IPS DF 4.7 (cell line): ENCODE data around the gene ERLEC1.
"Not testable (repeated sequence)": the region's sequence is repeated elsewhere in the genome, so short reads cannot be mapped to it uniquely, and the experiment has no call there.

Experiments
- DNase-seq: peaks from one replicate; pipeline ENCODE4 v3.0.0-alpha.2; 2013; ENCODE audit warnings: low spot score; ENCODE audit errors: extremely low read depth

ERLEC1 gene

GRCh38 chr2:53786705-53787613 lies at the start of gene ERLEC1, which contains the start of gene ASB3:
Gene ERLEC1, plus strand, starts transcription at chr2:53787044. Its CDS starts 167 bp downstream, at chr2:53787211.
Gene ASB3, minus strand, starts transcription at chr2:53786953. Its CDS starts 21,381 bp downstream, at chr2:53765572.
- DNase-seq, result peak; percentile 46

DNA sequence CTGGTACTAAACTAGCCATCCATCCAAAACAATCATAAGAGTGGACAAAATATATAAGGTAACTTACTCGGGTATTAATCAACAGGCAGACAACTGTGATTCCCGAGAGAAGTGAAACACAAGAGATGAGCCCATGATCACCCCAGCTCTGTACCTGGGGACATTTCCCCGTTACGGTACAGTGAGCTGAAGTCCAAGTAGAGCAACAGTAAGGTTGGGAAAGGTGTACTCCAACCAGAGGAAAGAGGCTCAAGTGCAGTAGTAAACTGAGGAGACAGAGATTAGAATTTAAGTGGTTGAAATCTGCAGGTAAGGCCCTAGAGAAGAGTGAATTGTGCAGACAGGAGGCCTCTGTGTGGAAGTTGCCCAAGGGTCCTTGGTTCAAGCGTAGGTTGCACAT lies 49.8 kb upstream of the ERLEC1 start:
- no peak for DNase-seq

GRCh38 chr2:53739032-53739431 lies 47.8 kb upstream of the ERLEC1 start:
- DNase-seq, result no peak

- no peak for DNase-seq
Measured at GRCh38 chr2:53740170-53740569, 46.7 kb upstream of the ERLEC1 start.

DNA sequence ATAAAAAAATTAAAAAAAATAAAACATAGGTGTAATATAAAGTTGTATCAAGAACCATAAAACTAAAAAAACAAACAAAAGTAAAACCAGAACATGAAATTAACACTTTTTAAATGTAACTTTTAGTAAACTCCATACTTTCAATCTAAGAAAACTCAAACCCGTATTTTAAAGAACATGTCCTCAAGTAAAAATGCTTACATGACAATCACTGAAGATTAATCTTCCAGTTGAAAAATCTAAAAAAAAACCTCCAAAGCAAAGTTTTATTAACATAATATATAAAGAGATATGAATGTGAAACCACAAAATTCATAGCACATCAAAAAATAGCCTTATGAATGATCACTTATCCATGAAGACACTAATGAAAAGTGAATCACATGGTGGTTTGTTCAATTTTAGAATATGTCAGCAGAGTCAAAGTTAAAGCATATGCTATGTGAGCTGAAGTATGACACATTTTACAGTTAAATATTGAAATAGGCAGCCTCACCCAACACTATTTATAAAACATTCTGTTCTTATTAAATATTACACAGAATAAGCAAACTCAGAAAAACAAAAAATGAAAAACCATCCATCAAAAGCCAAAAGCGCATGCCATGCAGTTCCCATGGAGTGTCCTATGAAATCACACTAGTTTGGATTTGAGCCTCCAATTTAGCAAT lies 42.3 kb upstream of the ERLEC1 start:
- no peak for DNase-seq

GRCh38 chr2:53750041-53750768 lies 36.6 kb upstream of the ERLEC1 start:
- DNase-seq, result no peak

GRCh38 chr2:53751728-53752127 lies 35.1 kb upstream of the ERLEC1 start:
- no peak for DNase-seq

DNA sequence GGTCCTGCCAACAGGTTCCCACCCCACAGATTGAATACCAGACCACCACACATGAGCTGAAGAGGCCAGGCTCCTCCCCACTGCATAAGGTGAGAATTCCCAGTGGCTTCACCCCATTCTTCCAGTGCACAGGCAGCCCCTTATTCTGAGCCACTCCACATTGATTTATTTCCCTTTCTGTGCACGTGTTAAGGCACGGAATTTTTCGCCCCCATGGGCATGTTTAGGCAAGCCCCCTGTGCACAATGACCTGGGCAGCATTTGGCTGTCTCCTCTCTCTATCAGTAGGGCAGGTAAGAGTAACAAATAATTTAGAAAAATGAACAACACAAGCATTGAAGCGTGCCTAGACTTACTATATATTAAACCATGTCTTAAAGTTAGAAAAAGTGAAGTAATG lies 34.5 kb upstream of the ERLEC1 start:
- DNase-seq, result no peak

DNA sequence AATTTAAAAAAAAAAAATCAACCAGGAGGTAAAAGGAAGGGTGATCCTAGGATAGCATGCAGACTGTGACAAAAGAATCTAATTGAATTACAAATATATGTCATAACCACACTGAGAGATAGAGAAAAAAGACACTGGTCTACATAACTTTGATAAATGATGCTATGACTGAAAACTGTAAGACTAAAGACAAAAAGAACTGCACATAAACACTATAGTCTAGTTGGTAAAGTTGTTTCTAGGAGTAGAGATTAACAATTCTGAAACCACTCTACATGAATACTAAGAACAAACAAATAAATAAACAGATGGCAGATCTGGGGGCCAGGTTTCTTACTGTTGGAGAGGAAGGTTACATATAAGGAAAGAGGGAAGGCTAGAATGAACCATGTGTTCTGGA lies 33.8 kb upstream of the ERLEC1 start:
- no peak for DNase-seq

GRCh38 chr2:53755121-53755520 lies 31.7 kb upstream of the ERLEC1 start:
- no peak for DNase-seq

GRCh38 chr2:53756644-53757043 lies 30.2 kb upstream of the ERLEC1 start:
- no peak for DNase-seq

GRCh38 chr2:53757206-53757605 lies 29.6 kb upstream of the ERLEC1 start:
- DNase-seq, result not testable (repeated sequence)

DNA sequence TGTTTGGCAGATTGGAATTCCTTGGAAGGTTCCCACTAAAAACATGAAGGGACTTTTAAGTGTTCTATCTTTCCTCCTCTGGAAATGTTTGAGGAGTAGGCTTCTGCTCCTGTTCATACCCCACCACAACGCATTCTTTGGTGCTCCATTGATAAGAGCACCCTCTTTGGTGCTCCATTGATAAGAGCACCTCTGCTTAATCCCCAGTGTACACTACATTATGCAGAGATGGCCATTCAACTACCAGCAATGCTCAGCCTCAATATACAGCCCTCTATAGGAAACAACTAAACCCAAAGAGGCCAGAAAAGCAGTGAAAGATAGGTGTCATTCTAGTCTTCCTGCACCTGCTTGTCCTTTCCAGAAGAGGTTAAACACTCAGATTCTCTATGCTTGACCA lies 21.1 kb upstream of the ERLEC1 start:
- DNase-seq, result no peak

DNA sequence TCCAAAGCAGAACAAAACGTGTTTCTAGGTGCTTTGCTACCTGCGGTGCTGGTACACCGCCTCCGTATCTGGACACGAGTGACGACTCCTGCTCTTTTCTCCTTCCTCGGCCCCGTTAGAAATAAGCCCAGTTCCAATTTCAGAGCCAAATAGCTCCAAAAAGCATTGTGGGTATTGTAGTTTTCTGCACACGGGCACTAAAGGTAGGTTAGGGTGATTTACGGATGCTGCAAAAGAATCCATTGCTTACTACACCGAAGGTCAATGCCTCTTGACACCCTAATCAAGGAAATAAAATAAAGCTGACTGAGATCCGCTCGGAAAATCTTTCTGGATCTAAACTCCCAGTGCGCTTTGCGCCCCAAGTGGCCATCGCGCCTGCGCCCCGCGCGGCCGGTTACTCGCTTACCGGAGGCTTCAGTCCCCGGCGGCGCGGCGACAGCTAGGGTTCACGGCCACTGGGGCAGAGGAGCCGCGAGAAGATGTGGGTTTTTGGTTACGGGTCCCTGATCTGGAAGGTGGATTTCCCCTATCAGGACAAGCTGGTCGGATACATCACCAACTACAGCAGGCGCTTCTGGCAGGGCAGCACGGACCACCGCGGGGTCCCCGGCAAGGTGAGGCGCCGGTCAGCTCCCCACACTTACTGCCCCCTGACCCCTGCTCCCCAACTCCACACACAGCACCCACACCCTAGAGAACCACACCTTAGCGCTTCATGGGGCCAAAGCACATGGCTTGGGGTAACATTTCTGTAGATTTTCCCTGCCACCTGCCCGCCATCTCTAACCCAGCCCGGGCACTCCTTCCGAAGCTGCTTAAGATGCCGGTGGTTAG lies 19.2 kb upstream of the ERLEC1 start, which contains the start of gene CHAC2:
CHAC2 (plus strand) TSS at position 400 of the 837 bp plus-strand sequence; CDS start at position 483, 83 bp downstream.
- no peak for DNase-seq

GRCh38 chr2:53768242-53768542 lies 18.7 kb upstream of the ERLEC1 start:
- DNase-seq, result no peak

DNA sequence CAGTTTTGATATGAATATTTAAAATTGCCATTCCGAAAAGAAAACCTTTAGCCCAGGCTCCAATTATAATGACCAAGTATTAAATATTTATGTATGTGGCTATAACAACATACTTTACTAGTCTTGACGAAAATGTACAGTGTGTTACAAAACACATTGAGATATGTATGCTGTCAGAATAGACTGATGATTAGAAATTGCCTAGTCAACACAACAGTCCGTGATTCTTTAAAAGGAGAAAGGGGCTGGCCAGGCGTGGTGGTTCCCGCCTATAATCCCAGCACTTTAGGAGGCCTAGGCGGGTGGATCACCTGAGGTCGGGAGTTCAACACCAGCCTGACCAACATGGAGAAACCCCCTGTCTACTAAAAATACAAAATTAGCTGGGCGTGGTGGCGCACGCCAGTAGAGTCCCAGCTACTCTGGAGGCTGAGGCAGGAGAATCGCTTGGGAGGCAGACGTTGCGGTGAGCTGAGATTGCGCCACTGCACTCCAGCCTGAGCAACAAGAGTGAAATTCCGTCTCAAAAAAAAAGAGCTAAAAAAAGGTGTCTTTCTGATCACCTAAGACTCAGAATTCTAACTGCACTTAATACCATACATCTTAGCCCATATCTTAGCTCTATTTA lies 17.4 kb upstream of the ERLEC1 start:
- DNase-seq, result no peak

- no peak for DNase-seq
Measured at GRCh38 chr2:53770264-53770663, 16.6 kb upstream of the ERLEC1 start.

DNA sequence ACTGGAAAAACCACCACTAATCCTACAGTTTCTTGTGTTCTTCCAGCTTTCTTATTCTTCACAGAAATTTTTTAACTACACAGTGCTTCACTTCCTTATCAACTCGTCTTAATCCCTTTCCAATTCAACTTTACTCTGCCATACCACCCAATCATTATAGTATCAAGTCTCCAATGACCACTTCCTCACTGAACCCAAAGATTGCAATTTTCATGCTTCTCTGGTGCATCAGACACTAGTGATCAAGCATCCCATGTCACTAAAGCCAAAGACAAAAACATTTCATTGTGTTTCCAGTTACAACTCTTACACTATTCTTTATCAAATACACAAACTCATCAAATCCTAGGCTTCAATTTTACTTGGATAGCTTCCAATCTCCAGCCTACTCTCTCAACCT lies 9.7 kb upstream of the ERLEC1 start:
- DNase-seq, result no peak

GRCh38 chr2:53778536-53779162 lies 8.2 kb upstream of the ERLEC1 start:
- DNase-seq, result no peak

DNA sequence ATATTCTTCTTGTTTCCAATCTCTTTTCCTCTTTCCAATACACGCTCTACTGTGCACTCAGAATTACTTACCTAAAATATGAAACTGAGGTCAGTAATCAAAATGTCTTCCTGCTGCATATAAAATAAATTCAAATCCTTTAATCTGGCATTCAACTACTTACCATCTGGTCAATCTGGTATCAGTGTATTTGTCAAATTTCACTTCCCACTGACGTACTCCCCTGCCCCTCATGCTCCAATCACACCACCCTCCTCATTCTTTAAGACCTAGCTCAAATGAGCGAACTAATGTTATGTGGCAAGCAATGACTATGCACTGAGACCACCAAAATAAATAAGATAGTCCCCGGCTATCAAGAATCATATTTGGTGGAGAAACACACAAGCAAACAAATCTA lies 6.8 kb upstream of the ERLEC1 start:
- DNase-seq, result no peak
